DOHH2 (cell line): ENCODE results near the gene PEPD.
A peak's percentile ranks its signal among the peaks of the same experiment; 100 is the strongest.

Source experiments
- H3F3A ChIP-seq: fragments of 200-600 bp; sonication (generic), shearing (Covaris generic); 2 replicates; pipeline ENCODE4 v1.6.0; 2016; ENCODE audit warnings: antibody characterized with exemption, mild to moderate bottlenecking; ENCODE audit not compliant: control insufficient read depth, insufficient read depth
- H3K27ac ChIP-seq: fragments of 200-600 bp; sonication (generic); 2 replicates; pipeline ENCODE4 v1.5.1; 2014; ENCODE audit warnings: low read depth, mild to moderate bottlenecking, low read length, moderate library complexity
- H3K27me3 ChIP-seq: fragments of 200-600 bp; sonication (generic); 2 replicates; pipeline ENCODE4 v1.6.1; 2014; ENCODE audit warnings: mild to moderate bottlenecking, low read length, mixed read lengths; ENCODE audit not compliant: control insufficient read depth
- H3K36me3 ChIP-seq: fragments of 200-600 bp; sonication (generic); 2 replicates; pipeline ENCODE4 v1.6.1; 2014; ENCODE audit warnings: mild to moderate bottlenecking, low read length, moderate library complexity, mixed read lengths; ENCODE audit not compliant: control insufficient read depth
- H3K4me1 ChIP-seq: fragments of 200-600 bp; sonication (generic); 2 replicates; pipeline ENCODE4 v1.6.1; 2014; ENCODE audit warnings: mild to moderate bottlenecking, low read length, mixed read lengths; ENCODE audit not compliant: control insufficient read depth
- H3K4me2 ChIP-seq: fragments of 200-600 bp; sonication (generic); 2 replicates; pipeline ENCODE4 v1.6.0; 2014; ENCODE audit warnings: mild to moderate bottlenecking, low read length, moderate library complexity
- H3K4me3 ChIP-seq: fragments of 200-600 bp; sonication (generic); 2 replicates; pipeline ENCODE4 v1.5.1; 2014; ENCODE audit warnings: mild to moderate bottlenecking, low read length, mixed read lengths
- H3K79me2 ChIP-seq: fragments of 200-600 bp; sonication (generic); 2 replicates; pipeline ENCODE4 v1.6.1; 2014; ENCODE audit warnings: mild to moderate bottlenecking, low read length, mixed read lengths; ENCODE audit not compliant: control insufficient read depth
- H3K9me2 ChIP-seq: fragments of 200-600 bp; sonication (generic); replicated peaks from 2 replicates; pipeline ENCODE4 v1.6.1; 2014; ENCODE audit warnings: mild to moderate bottlenecking, low read length, mixed read lengths; ENCODE audit not compliant: control insufficient read depth
- H3K9me3 ChIP-seq: fragments of 200-600 bp; sonication (generic); 2 replicates; pipeline ENCODE4 v1.6.1; 2014; ENCODE audit warnings: antibody characterized with exemption, low read length, mixed read lengths; ENCODE audit not compliant: control insufficient read depth, insufficient read depth
- H4K20me1 ChIP-seq: fragments of 200-600 bp; sonication (generic); 2 replicates; pipeline ENCODE4 v1.6.0; 2014; ENCODE audit warnings: low read depth, mild to moderate bottlenecking, antibody characterized with exemption, low read length, moderate library complexity; ENCODE audit not compliant: control insufficient read depth, insufficient read depth
- EZH2phosphoT487 ChIP-seq: fragments of 200-600 bp; sonication (generic); IDR thresholded peaks from 2 replicates; pipeline ENCODE4 v1.6.1; 2017; ENCODE audit warnings: borderline replicate concordance, mild to moderate bottlenecking, antibody characterized with exemption, low read length, moderate library complexity, mixed read lengths
- TF ChIP-seq, protein P1 (sequence below): fragments of 200-600 bp; sonication (generic); IDR thresholded peaks from one replicate; pipeline ENCODE4 v1.5.1; 2014; ENCODE audit warnings: antibody characterized with exemption, mild to moderate bottlenecking, low read depth, low read length; ENCODE audit not compliant: poor library complexity, severe bottlenecking

Gene PEPD

DNA sequence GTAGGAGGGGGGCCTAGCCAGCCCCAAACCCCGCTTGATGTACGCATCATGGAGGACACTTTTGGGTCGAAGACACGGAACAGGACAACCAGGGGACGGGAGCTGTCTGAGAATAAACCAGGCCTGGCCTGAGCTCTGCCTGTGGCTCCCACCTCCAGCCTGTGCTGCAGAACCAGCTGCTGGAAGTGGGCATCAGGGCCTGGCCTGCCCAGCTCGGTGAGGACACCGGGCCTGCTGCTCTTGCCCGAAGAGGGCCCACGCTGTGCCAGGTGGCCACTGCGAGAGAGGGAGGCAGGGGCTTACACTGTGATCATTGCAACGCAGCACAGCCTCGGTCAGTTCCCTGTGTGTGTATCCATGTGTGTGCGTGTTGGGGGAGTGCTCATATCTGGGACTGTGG is 113.5 kb downstream of the PEPD start:
- Histone ChIP-seq H3K9me2 (no peaks in the 10 kb centered on the region), H3K27ac (no peak overlapping the region), H3F3A (no peaks in the 10 kb centered on the region), H3K9me3 (no peaks in the 10 kb centered on the region), H3K36me3 (no peaks in the 10 kb centered on the region), H3K4me2 (no peak overlapping the region), H3K4me3 (no peak overlapping the region), H3K79me2 (no peaks in the 10 kb centered on the region), H4K20me1 (no peaks in the 10 kb centered on the region), H3K4me1 (no peaks in the 10 kb centered on the region), H3K27me3 (no peaks in the 10 kb centered on the region)
- TF ChIP-seq EZH2phosphoT487 = no peak
- TF ChIP-seq, protein P1, sequence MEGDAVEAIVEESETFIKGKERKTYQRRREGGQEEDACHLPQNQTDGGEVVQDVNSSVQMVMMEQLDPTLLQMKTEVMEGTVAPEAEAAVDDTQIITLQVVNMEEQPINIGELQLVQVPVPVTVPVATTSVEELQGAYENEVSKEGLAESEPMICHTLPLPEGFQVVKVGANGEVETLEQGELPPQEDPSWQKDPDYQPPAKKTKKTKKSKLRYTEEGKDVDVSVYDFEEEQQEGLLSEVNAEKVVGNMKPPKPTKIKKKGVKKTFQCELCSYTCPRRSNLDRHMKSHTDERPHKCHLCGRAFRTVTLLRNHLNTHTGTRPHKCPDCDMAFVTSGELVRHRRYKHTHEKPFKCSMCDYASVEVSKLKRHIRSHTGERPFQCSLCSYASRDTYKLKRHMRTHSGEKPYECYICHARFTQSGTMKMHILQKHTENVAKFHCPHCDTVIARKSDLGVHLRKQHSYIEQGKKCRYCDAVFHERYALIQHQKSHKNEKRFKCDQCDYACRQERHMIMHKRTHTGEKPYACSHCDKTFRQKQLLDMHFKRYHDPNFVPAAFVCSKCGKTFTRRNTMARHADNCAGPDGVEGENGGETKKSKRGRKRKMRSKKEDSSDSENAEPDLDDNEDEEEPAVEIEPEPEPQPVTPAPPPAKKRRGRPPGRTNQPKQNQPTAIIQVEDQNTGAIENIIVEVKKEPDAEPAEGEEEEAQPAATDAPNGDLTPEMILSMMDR = no peak

DNA sequence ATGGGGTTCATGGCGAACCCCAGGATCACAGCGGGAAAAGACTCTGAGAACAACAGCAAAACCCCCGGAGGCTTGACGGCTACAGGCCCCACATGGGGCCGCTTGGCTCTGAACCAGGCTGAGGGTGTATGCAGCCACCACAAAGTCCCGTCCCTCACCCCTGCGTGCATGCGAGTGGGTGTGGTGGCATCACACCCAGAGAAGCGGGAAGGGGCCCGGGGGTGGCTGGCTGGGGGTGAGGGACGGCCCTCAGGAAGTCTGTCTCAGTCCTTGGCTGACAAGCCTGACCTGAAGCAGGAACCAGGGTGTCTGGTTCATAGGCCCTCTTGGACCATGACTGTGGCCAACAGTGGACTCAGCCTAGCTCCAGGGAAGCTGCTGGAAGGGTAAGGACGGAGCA is 113.9 kb downstream of the PEPD start:
- H3K79me2 ChIP-seq = no peaks in the 10 kb centered on the region
- H3K9me2 ChIP-seq = no peaks in the 10 kb centered on the region
- no peaks in the 10 kb centered on the region for H3K27me3 ChIP-seq
- H3K36me3 ChIP-seq = no peaks in the 10 kb centered on the region
- no peaks in the 10 kb centered on the region for H3K9me3 ChIP-seq
- no peak overlapping the region for H3K4me3 ChIP-seq
- no peak for TF ChIP-seq EZH2phosphoT487
- TF ChIP-seq, protein P1 = no peak
- H3K4me1 ChIP-seq = no peaks in the 10 kb centered on the region
- no peak overlapping the region for H3K27ac ChIP-seq
- no peaks in the 10 kb centered on the region for H4K20me1 ChIP-seq
- no peaks in the 10 kb centered on the region for H3F3A ChIP-seq
- H3K4me2 ChIP-seq = no peak overlapping the region

DNA sequence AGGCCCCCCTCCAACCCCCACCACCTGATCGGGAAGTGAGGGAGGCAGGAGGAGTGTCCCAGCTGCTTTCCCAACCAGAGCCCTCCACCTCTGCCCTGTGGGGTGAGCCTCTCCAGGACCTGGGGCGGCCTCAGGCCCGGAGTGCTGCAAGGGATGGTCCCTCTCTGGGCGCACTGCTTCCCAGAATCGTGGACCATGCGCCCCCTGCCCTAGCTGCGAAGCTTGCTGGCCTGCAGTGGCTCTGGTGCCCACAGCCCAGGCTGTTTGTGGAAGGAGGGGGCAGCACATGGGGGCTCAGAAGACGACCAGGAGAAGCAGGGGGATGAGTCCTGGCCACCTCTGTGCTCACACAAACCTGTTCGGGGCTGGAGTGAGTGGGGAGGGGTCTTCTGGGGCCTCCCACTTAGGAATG is 114.4 kb downstream of the PEPD start:
- H3K36me3 ChIP-seq = no peaks in the 10 kb centered on the region
- no peaks in the 10 kb centered on the region for H3F3A ChIP-seq

More for the DNA sequence above, 114.4 kb downstream of the PEPD start:
- H3K4me3 ChIP-seq = no peak overlapping the region
- TF ChIP-seq EZH2phosphoT487 = no peak
- TF ChIP-seq, protein P1 = peak; percentile 33
- no peak overlapping the region for H3K4me2 ChIP-seq
- no peaks in the 10 kb centered on the region for H3K4me1 ChIP-seq
- H3K79me2 ChIP-seq = no peaks in the 10 kb centered on the region
- no peaks in the 10 kb centered on the region for H4K20me1 ChIP-seq
- no peak overlapping the region for H3K27ac ChIP-seq
- no peaks in the 10 kb centered on the region for H3K9me3 ChIP-seq
- H3K9me2 ChIP-seq = no peaks in the 10 kb centered on the region
- no peaks in the 10 kb centered on the region for H3K27me3 ChIP-seq
